GM12878 (cell line): ENCODE measurements around the gene PRPF6.

Source experiments
- SRF ChIP-seq, 2 experiments: IDR thresholded peaks; 2 replicates each; pipeline ENCODE4 v1.6.1; 2011; ENCODE audit warnings: low read depth in 2 of 2, low read length in 2 of 2, mild to moderate bottlenecking in 1 of 2, moderate library complexity in 1 of 2
- TF ChIP-seq, protein P1 (sequence below), 3 experiments: IDR thresholded peaks in 2 of 3; conservative IDR thresholded peaks in 1 of 3; 2 replicates each; pipeline ENCODE4 v1.5.1; 2011; ENCODE audit warnings: low read depth in 3 of 3, low read length in 3 of 3, mild to moderate bottlenecking in 3 of 3, control low read depth in 2 of 3, moderate library complexity in 2 of 3, inconsistent platforms in 1 of 3, mixed read lengths in 1 of 3; ENCODE audit not compliant: control insufficient read depth in 2 of 3, insufficient read depth in 1 of 3; ENCODE audit errors: extremely low read depth in 1 of 3

DNA sequence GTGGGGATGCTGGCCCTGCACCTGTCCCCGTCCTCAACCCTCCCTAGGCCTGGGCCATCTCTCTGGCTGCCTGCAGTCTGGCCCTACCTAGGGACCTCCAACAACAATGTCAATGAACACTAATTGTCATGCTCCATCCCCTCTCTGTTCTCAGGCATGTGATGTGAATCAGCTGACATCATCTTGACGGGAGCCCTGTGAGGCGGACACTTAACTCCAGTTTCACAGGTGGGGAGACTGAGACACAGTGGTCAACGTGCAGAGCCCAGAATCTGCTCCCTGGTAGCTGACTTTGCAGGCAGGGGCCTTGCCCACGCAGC, 81.3 kb downstream of the PRPF6 start:
- TF ChIP-seq, protein P1, sequence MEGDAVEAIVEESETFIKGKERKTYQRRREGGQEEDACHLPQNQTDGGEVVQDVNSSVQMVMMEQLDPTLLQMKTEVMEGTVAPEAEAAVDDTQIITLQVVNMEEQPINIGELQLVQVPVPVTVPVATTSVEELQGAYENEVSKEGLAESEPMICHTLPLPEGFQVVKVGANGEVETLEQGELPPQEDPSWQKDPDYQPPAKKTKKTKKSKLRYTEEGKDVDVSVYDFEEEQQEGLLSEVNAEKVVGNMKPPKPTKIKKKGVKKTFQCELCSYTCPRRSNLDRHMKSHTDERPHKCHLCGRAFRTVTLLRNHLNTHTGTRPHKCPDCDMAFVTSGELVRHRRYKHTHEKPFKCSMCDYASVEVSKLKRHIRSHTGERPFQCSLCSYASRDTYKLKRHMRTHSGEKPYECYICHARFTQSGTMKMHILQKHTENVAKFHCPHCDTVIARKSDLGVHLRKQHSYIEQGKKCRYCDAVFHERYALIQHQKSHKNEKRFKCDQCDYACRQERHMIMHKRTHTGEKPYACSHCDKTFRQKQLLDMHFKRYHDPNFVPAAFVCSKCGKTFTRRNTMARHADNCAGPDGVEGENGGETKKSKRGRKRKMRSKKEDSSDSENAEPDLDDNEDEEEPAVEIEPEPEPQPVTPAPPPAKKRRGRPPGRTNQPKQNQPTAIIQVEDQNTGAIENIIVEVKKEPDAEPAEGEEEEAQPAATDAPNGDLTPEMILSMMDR (IDR thresholded peaks at IDR 0.05 in 2 of 3, conservative IDR thresholded peaks at IDR 0.05 in 1 of 3; ENCODE audit: control insufficient read depth in 2 of 3, extremely low read depth in 1 of 3, insufficient read depth in 1 of 3, low read depth in 3 of 3, low read length in 3 of 3), result no peak
- no peak for TF ChIP-seq SRF (IDR thresholded peaks at IDR 0.05; ENCODE audit: low read depth in 2 of 2, low read length in 2 of 2)
